Measurements from ENCODE around the gene MEGF6. TPM values are rescaled to one million over a fixed set of nuclear protein-coding genes. Genes with fewer than 3 reads are reported as not detected.

Gene MEGF6
- total RNA-seq, 1 experiment from 2014 or later, result 2.0 TPM

DNA sequence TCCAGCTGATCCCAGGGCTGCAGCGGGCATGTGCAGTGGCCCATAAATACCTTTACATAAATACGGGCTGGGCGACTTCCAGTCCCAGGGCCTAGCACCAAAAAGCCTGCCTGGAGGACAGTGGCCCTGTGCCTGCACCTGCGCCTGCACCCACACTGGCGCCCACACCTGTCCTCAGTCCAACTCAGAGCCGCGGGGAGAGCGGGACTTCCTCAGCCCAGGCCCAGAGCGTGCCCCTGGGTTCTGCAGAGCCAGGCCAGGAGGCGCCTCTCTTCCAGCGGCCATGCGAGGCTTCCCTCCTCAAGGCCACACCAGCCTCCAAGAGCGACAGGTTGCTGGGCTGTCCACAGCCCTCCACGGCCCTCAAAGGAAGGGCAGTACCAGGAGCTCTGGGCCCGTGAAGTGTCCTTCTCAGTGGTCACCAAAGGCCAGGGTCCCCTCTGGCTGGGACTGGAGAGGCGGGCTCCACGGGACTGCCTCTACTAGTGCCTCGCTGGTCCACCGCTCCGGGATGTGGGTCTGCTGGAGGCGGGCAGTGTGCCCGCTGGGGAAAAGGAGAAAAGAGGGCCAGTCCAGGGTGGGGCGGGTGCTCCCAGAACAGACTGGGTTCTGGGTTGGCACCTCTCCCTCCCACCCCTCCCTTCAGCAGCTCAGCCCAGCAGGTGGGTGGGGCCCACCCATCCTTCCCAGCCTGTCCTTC is 121.1 kb downstream of the MEGF6 start:
- Histone ChIP-seq H3K4me3 (no peak overlapping the region), H3K9me3 (replicated peaks) (peaks cover 3% of the 10 kb centered on the region), H3K27ac (no peak overlapping the region), H3K36me3 (no peaks in the 10 kb centered on the region), H3K4me1 (replicated peaks) (peaks cover 5% of the 10 kb centered on the region), H3K27me3 (replicated peaks) (no peaks in the 10 kb centered on the region)
- no peak for DNase-seq (ENCODE audit: low read depth in 1 of 2, low spot score in 2 of 2)

GRCh38 chr1:3488432-3488831 is 122.9 kb downstream of the MEGF6 start:
- no peaks in the 10 kb centered on the region for H3K36me3 ChIP-seq
- DNase-seq (ENCODE audit: low read depth in 1 of 2, low spot score in 2 of 2), result no peak
- no peaks in the 10 kb centered on the region for H3K27me3 ChIP-seq (replicated peaks)
- H3K27ac ChIP-seq, result no peak overlapping the region
- peaks cover 3% of the 10 kb centered on the region for H3K9me3 ChIP-seq (replicated peaks)
- H3K4me3 ChIP-seq, result no peak overlapping the region
- peaks cover 4% of the 10 kb centered on the region for H3K4me1 ChIP-seq (replicated peaks)

GRCh38 chr1:3485016-3485415 is 126.3 kb downstream of the MEGF6 start:
- Histone ChIP-seq H3K27ac (no peak overlapping the region), H3K27me3 (replicated peaks) (no peaks in the 10 kb centered on the region), H3K9me3 (replicated peaks) (peaks cover 3% of the 10 kb centered on the region), H3K4me3 (no peak overlapping the region), H3K36me3 (peaks cover 5% of the 10 kb centered on the region), H3K4me1 (replicated peaks) (peaks cover 4% of the 10 kb centered on the region)
- no peak for DNase-seq (ENCODE audit: low read depth in 1 of 2, low spot score in 2 of 2)

- DNase-seq (ENCODE audit: low read depth in 1 of 2, low spot score in 2 of 2), result peak; percentile 57 to 68
- H3K27me3 ChIP-seq (replicated peaks), result no peaks in the 10 kb centered on the region
These were observed 127.4 kb downstream of the MEGF6 start for GRCh38 chr1:3483801-3484444.

GRCh38 chr1:3483380-3483779 is 127.9 kb downstream of the MEGF6 start:
- no peaks in the 10 kb centered on the region for H3K27me3 ChIP-seq (replicated peaks)
- H3K4me1 ChIP-seq (replicated peaks), result peaks cover 4% of the 10 kb centered on the region
- peaks cover 14% of the 10 kb centered on the region for H3K36me3 ChIP-seq
- DNase-seq (ENCODE audit: low read depth in 1 of 2, low spot score in 2 of 2), result no peak
- H3K4me3 ChIP-seq, result no peak overlapping the region
- H3K9me3 ChIP-seq (replicated peaks), result peaks cover 1% of the 10 kb centered on the region; the same call in 1 of the 2 replicates
- no peak overlapping the region for H3K27ac ChIP-seq

More at GRCh38 chr1:3483801-3484444, 127.4 kb downstream of the MEGF6 start:
- Histone ChIP-seq H3K36me3 (peaks cover 12% of the 10 kb centered on the region), H3K4me1 (replicated peaks) (peaks cover 4% of the 10 kb centered on the region), H3K9me3 (replicated peaks) (peaks cover 3% of the 10 kb centered on the region), H3K4me3 (no peak overlapping the region), H3K27ac (no peak overlapping the region)

DNA sequence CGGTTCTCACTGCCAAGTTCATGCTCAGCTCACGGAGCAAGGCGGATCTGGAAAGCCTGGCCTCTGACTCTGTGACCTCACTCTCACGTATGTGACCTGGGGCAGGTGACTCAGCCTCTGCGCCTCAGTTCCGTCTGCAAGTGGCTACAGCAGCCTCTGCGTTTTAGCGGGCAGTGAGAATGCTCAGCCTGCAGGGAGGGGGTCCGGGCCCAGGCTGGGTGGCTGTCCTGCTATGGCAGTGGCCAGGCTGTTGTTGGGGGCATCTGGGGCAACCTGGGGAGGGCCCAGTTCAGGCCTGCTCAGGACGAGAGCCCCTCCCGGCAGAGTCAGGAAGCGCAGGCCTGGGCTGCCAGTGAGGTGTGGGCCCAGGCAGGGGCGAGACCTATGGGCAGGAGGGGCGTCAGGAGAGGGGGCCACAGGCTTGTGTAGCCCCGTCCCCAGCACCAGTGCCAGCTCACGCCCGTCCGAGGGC is 128.9 kb downstream of the MEGF6 start:
- no peak overlapping the region for H3K4me3 ChIP-seq
- peaks cover 24% of the 10 kb centered on the region for H3K36me3 ChIP-seq
- H3K4me1 ChIP-seq (replicated peaks), result peaks cover 4% of the 10 kb centered on the region
- no peak for DNase-seq (ENCODE audit: low read depth in 1 of 2, low spot score in 2 of 2)
- H3K27me3 ChIP-seq (replicated peaks), result no peaks in the 10 kb centered on the region
- H3K9me3 ChIP-seq (replicated peaks), result no peaks in the 10 kb centered on the region; the same call in 1 of the 2 replicates
- H3K27ac ChIP-seq, result no peak overlapping the region

DNA sequence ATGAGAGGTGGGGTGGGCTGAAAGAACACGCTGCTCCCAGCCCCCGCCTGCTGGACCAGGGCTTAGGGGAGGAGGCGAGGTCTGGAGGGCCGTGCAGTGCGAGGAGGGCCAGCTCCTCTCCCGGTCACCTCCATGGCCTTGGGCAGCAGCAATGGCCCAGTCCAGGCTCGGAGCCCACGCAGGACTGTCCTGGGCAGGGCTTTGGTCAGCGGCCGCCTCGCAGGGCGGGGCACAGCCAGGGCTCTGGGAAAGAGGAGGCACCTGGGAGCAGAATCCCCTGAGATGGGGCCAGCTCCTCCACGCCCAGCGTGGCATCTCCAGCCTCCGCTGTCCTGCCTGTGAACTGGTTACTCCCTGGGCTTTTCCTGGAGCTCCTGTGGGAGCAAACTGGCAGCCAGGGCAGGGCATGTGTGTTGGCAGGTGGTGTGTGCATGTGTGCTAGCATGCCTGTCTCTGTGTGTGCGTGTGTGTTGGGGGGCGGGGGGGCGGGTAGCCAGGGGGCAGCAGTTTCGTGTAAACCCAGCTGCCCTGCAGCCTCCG is 129.4 kb downstream of the MEGF6 start:
- H3K4me1 ChIP-seq (replicated peaks), result peaks cover 4% of the 10 kb centered on the region

DNA sequence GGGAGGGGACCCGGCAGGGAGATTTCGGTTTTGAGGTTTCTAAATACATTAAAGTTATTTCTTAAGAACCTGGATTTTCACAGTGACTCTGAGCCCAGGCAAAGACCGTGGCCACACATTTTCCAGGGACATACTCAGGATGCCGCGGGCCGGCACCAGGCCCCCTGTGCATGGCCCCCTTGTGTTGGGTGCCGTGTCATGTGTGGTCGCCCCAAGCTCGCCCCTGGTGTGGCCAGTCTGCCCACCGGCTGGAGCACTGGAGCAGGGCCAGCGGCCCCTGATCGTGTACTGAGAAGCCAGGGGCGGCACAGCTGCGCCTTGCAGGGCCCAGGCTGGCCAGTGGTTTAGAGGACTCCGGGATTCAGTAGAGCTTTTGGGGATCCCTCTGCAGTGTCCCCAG is 130.3 kb downstream of the MEGF6 start:
- DNase-seq (ENCODE audit: low read depth in 1 of 2, low spot score in 2 of 2), result no peak
- Histone ChIP-seq H3K27me3 (replicated peaks) (no peaks in the 10 kb centered on the region), H3K36me3 (peaks cover 33% of the 10 kb centered on the region), H3K4me3 (no peak overlapping the region), H3K4me1 (replicated peaks) (peaks cover 7% of the 10 kb centered on the region), H3K9me3 (replicated peaks) (no peaks in the 10 kb centered on the region), H3K27ac (no peak overlapping the region)

More for the DNA sequence above, 129.4 kb downstream of the MEGF6 start:
- Histone ChIP-seq H3K27ac (no peak overlapping the region), H3K9me3 (replicated peaks) (no peaks in the 10 kb centered on the region; the same call in 1 of the 2 replicates), H3K36me3 (peaks cover 25% of the 10 kb centered on the region), H3K4me3 (no peak overlapping the region), H3K27me3 (replicated peaks) (no peaks in the 10 kb centered on the region)
- no peak for DNase-seq (ENCODE audit: low read depth in 1 of 2, low spot score in 2 of 2)

GRCh38 chr1:3480369-3480719 is 131.0 kb downstream of the MEGF6 start:
- H3K27me3 ChIP-seq (replicated peaks), result no peaks in the 10 kb centered on the region
- H3K9me3 ChIP-seq (replicated peaks), result no peaks in the 10 kb centered on the region
- no peak for DNase-seq (ENCODE audit: low read depth in 1 of 2, low spot score in 2 of 2)
- H3K4me1 ChIP-seq (replicated peaks), result peaks cover 12% of the 10 kb centered on the region
- H3K36me3 ChIP-seq, result peaks cover 38% of the 10 kb centered on the region
- no peak overlapping the region for H3K4me3 ChIP-seq
- H3K27ac ChIP-seq, result no peak overlapping the region

- H3K4me1 ChIP-seq (replicated peaks), result peaks cover 12% of the 10 kb centered on the region
- H3K27me3 ChIP-seq (replicated peaks), result no peaks in the 10 kb centered on the region
- H3K36me3 ChIP-seq, result peaks cover 38% of the 10 kb centered on the region
- H3K27ac ChIP-seq, result no peak overlapping the region
- H3K9me3 ChIP-seq (replicated peaks), result no peaks in the 10 kb centered on the region
- DNase-seq (ENCODE audit: low read depth in 1 of 2, low spot score in 2 of 2), result no peak
- no peak overlapping the region for H3K4me3 ChIP-seq
These were observed 131.6 kb downstream of the MEGF6 start for GRCh38 chr1:3479511-3480368.

- H3K27me3 ChIP-seq (replicated peaks), result no peaks in the 10 kb centered on the region
- no peak overlapping the region for H3K4me3 ChIP-seq
- no peak overlapping the region for H3K27ac ChIP-seq
- DNase-seq (ENCODE audit: low read depth in 1 of 2, low spot score in 2 of 2), result no peak
- no peaks in the 10 kb centered on the region for H3K9me3 ChIP-seq (replicated peaks)
- H3K4me1 ChIP-seq (replicated peaks), result peaks cover 22% of the 10 kb centered on the region
- peaks cover 47% of the 10 kb centered on the region for H3K36me3 ChIP-seq
These were observed 133.1 kb downstream of the MEGF6 start for GRCh38 chr1:3478187-3478586.

GRCh38 chr1:3477241-3477995 is 133.9 kb downstream of the MEGF6 start:
- peaks cover 29% of the 10 kb centered on the region for H3K4me1 ChIP-seq (replicated peaks)
- H3K9me3 ChIP-seq (replicated peaks), result no peaks in the 10 kb centered on the region
- H3K27me3 ChIP-seq (replicated peaks), result no peaks in the 10 kb centered on the region
- peaks cover 51% of the 10 kb centered on the region for H3K36me3 ChIP-seq
- H3K27ac ChIP-seq, result no peak overlapping the region
- H3K4me3 ChIP-seq, result no peak overlapping the region
- no peak for DNase-seq (ENCODE audit: low read depth in 1 of 2, low spot score in 2 of 2)

DNA sequence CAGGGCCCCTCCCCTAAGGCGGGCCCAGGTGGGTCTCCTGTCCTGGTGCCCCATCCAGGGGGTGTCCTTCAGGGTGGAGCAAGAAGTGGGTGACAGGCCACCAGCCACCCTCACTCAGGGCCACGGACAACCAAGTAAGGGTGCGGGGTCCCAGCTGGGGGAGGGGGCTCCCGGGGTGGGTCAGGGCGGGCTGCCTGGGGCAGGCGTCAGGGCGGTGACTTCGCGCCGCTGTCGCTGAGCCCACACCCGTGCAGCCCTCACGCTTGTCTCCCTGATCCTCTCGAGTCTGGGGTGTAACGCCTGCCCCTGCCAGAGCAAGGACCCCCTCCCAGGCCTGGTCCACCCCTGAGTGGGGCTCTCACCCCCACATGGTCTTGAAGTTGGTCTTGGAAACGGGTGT is 134.6 kb downstream of the MEGF6 start:
- Histone ChIP-seq H3K4me3 (no peak overlapping the region), H3K9me3 (replicated peaks) (no peaks in the 10 kb centered on the region), H3K36me3 (peaks cover 56% of the 10 kb centered on the region), H3K4me1 (replicated peaks) (peaks cover 37% of the 10 kb centered on the region), H3K27ac (no peak overlapping the region), H3K27me3 (replicated peaks) (no peaks in the 10 kb centered on the region)
- DNase-seq (ENCODE audit: low read depth in 1 of 2, low spot score in 2 of 2), result no peak
